H1 (cell line): ENCODE results near the gene STK11. TPM values are rescaled to one million over a fixed set of nuclear protein-coding genes. Genes with fewer than 3 reads are reported as not detected.

Experiments used
- CTCF ChIA-PET: fragments of 300-600 bp; sonication (Branson Sonifier 250); formaldehyde crosslinking; loops from one replicate; lab custom pipeline; 2021; ENCODE audit not compliant: partially characterized antibody; lab: Charles Lee
- POLR2A ChIA-PET: fragments of 300-600 bp; sonication (Branson Sonifier 250); formaldehyde crosslinking; loops from one replicate; lab custom pipeline; 2021; ENCODE audit warnings: inconsistent platforms; ENCODE audit not compliant: partially characterized antibody; lab: Charles Lee
- DNase-seq, 2 experiments: peaks; one replicate each; pipeline versions ENCODE4 v3.0.0 to v3.0.0-alpha.2; 2010 to 2022; ENCODE audit warnings: low spot score in 2 of 2, low read depth in 1 of 2, mixed read lengths in 1 of 2
- FAIRE-seq: peaks from 2 replicates; lab custom pipeline; 2011; peaks lifted over from hg19 to GRCh38; lab: Jason Lieb, UNC
- H2AFZ ChIP-seq: 2 replicates; pipeline ENCODE4 v1.8.1; 2012; ENCODE audit warnings: low read length, inconsistent platforms
- H2AK5ac ChIP-seq: 2 replicates; pipeline ENCODE4 v1.6.1; 2013; ENCODE audit warnings: low read depth, low read length
- H2BK120ac ChIP-seq: replicated peaks from 2 replicates; pipeline ENCODE3; 2013; ENCODE audit warnings: low read depth, low read length, inconsistent platforms
- H2BK12ac ChIP-seq: 2 replicates; pipeline ENCODE4 v1.6.1; 2013; ENCODE audit warnings: low read depth, low read length
- H2BK15ac ChIP-seq: 2 replicates; pipeline ENCODE4 v1.6.1; 2013; ENCODE audit warnings: low read length
- H2BK20ac ChIP-seq: 2 replicates; pipeline ENCODE4 v1.6.1; 2013; ENCODE audit warnings: low read length
- H2BK5ac ChIP-seq: 2 replicates; pipeline ENCODE4 v1.6.1; 2013; ENCODE audit warnings: low read depth, low read length
- H3K14ac ChIP-seq: 2 replicates; pipeline ENCODE4 v1.6.1; 2013; ENCODE audit warnings: inconsistent platforms; ENCODE audit not compliant: insufficient read length
- H3K18ac ChIP-seq: 2 replicates; pipeline ENCODE4 v1.6.1; 2013; ENCODE audit warnings: low read length; ENCODE audit errors: extremely low read depth
- H3K23ac ChIP-seq: 2 replicates; pipeline ENCODE4 v1.6.1; 2013; ENCODE audit warnings: inconsistent platforms; ENCODE audit not compliant: insufficient read length
- H3K23me2 ChIP-seq: 2 replicates; pipeline ENCODE4 v1.6.1; 2013; ENCODE audit warnings: low read depth, low read length
- H3K27ac ChIP-seq: 2 replicates; pipeline ENCODE4 v1.6.1; 2011; ENCODE audit warnings: low read depth, low read length, inconsistent platforms
- H3K27me3 ChIP-seq, 4 experiments: replicated peaks in 1 of 4; 1 replicate in 1 of 4; 2 replicates in 3 of 4; pipeline versions ENCODE4 v1.6.1 to v1.8.1; 2011 to 2013; ENCODE audit warnings: low read length in 3 of 4, mild to moderate bottlenecking in 3 of 4, inconsistent platforms in 2 of 4, mixed read lengths in 2 of 4, moderate library complexity in 1 of 4; ENCODE audit not compliant: control insufficient read depth in 3 of 4, insufficient read depth in 3 of 4; ENCODE audit errors: extremely low read depth in 1 of 4
- H3K36me3 ChIP-seq, 4 experiments: 2 replicates each; pipeline versions ENCODE4 v1.6.1 to v1.8.1; 2011 to 2013; ENCODE audit warnings: mild to moderate bottlenecking in 4 of 4, low read length in 3 of 4, moderate library complexity in 2 of 4, control low read depth in 1 of 4, inconsistent platforms in 1 of 4; ENCODE audit not compliant: insufficient read depth in 4 of 4, control insufficient read depth in 2 of 4
- H3K4ac ChIP-seq: replicated peaks from 2 replicates; pipeline ENCODE3; 2013; ENCODE audit warnings: low read length, low read depth, mixed read lengths, inconsistent platforms; ENCODE audit not compliant: insufficient read length
- H3K4me1 ChIP-seq, 4 experiments: replicated peaks in 1 of 4; 1 replicate in 1 of 4; 2 replicates in 3 of 4; pipeline versions ENCODE4 v1.6.1 to v1.8.1; 2011 to 2013; ENCODE audit warnings: low read length in 3 of 4, inconsistent platforms in 2 of 4, mixed read lengths in 1 of 4; ENCODE audit not compliant: insufficient read depth in 4 of 4, control insufficient read depth in 3 of 4
- H3K4me2 ChIP-seq, 2 experiments: 2 replicates each; pipeline versions ENCODE4 v1.6.1 to v1.8.1; 2011 to 2013; ENCODE audit warnings: low read depth in 2 of 2, low read length in 2 of 2, control low read depth in 1 of 2, inconsistent platforms in 1 of 2, mild to moderate bottlenecking in 1 of 2; ENCODE audit not compliant: insufficient read depth in 1 of 2
- H3K4me3 ChIP-seq, 4 experiments: fragments of 200-600, 300-600 bp in 1 of 4; sonication (generic), shearing (Covaris generic), sonication (Bioruptor Twin) in 1 of 4; 2 replicates each; pipeline versions ENCODE4 v1.5.1 to v1.8.1; 2011 to 2016; ENCODE audit warnings: low read length in 4 of 4, low read depth in 3 of 4, control low read depth in 2 of 4, inconsistent platforms in 2 of 4, mild to moderate bottlenecking in 2 of 4, mixed read lengths in 1 of 4, moderate library complexity in 1 of 4; ENCODE audit not compliant: insufficient read depth in 2 of 4; ENCODE audit errors: extremely low read depth in 1 of 4
- H3K56ac ChIP-seq: replicated peaks from 2 replicates; pipeline ENCODE3; 2013; ENCODE audit warnings: low read depth, mild to moderate bottlenecking, mixed read lengths, low read length, inconsistent platforms; ENCODE audit not compliant: insufficient read length
- H3K79me1 ChIP-seq: 2 replicates; pipeline ENCODE4 v1.6.1; 2013; ENCODE audit warnings: low read depth, low read length, control low read depth
- H3K79me2 ChIP-seq, 2 experiments: 2 replicates each; pipeline versions ENCODE4 v1.6.1 to v1.8.1; 2012 to 2013; ENCODE audit warnings: low read length in 2 of 2, mild to moderate bottlenecking in 2 of 2, inconsistent platforms in 1 of 2; ENCODE audit not compliant: insufficient read depth in 2 of 2, control insufficient read depth in 1 of 2
- H3K9ac ChIP-seq, 4 experiments: replicated peaks in 1 of 4; 1 replicate in 1 of 4; 2 replicates in 3 of 4; pipeline versions ENCODE4 v1.6.1 to v1.8.1; 2011 to 2013; ENCODE audit warnings: low read depth in 3 of 4, low read length in 3 of 4, control low read depth in 2 of 4, mild to moderate bottlenecking in 2 of 4, moderate library complexity in 2 of 4, inconsistent platforms in 1 of 4; ENCODE audit errors: extremely low read depth in 1 of 4
- H3K9me3 ChIP-seq, 2 experiments: 2 replicates each; pipeline versions ENCODE4 v1.6.1 to v1.8.1; 2012 to 2013; ENCODE audit warnings: mild to moderate bottlenecking in 2 of 2, moderate library complexity in 2 of 2, control low read depth in 1 of 2, inconsistent platforms in 1 of 2, low read depth in 1 of 2, low read length in 1 of 2, mixed read lengths in 1 of 2; ENCODE audit not compliant: insufficient read depth in 2 of 2
- H4K20me1 ChIP-seq, 2 experiments: replicated peaks in 1 of 2; 2 replicates each; pipeline versions ENCODE3 to v1.8.1; 2011 to 2013; ENCODE audit warnings: inconsistent platforms in 2 of 2, low read length in 2 of 2, mild to moderate bottlenecking in 1 of 2; ENCODE audit not compliant: insufficient read depth in 2 of 2, control insufficient read depth in 1 of 2
- H4K5ac ChIP-seq: 2 replicates; pipeline ENCODE4 v1.6.1; 2013; ENCODE audit warnings: low read length, low read depth, mixed read lengths, inconsistent platforms; ENCODE audit not compliant: insufficient read length
- H4K8ac ChIP-seq: 2 replicates; pipeline ENCODE4 v1.8.0; 2013; ENCODE audit warnings: mild to moderate bottlenecking, moderate library complexity, low read length, inconsistent platforms; ENCODE audit not compliant: insufficient read depth; ENCODE audit errors: extremely low read depth
- H4K91ac ChIP-seq: replicated peaks from 2 replicates; pipeline ENCODE3; 2013; ENCODE audit warnings: low read length, mixed read lengths, inconsistent platforms; ENCODE audit not compliant: insufficient read length
- ASH2L ChIP-seq: fragments of 200-600, 300-600 bp; sonication (generic); IDR thresholded peaks from one replicate; pipeline ENCODE4 v1.7.1; 2017; ENCODE audit warnings: low read length
- BACH1 ChIP-seq: IDR thresholded peaks from 2 replicates; pipeline ENCODE4 v1.6.1; 2012; ENCODE audit warnings: low read length, improper control_type of control experiment
- EZH2 ChIP-seq: fragments of 200-600 bp; sonication (generic); IDR thresholded peaks from 2 replicates; pipeline ENCODE4 v1.7.1; 2012; ENCODE audit warnings: low read depth, mild to moderate bottlenecking, moderate library complexity, low read length, inconsistent platforms; ENCODE audit not compliant: severe bottlenecking
- HDAC2 ChIP-seq, 2 experiments: fragments of 300-600 bp in 1 of 2; sonication (generic) in 1 of 2; IDR thresholded peaks; 2 replicates each; pipeline ENCODE4 v1.6.1; 2011 to 2012; ENCODE audit warnings: low read depth in 2 of 2, low read length in 2 of 2, mild to moderate bottlenecking in 2 of 2, moderate library complexity in 2 of 2, borderline replicate concordance in 1 of 2, inconsistent platforms in 1 of 2
- NRF1 ChIP-seq: IDR thresholded peaks from 2 replicates; pipeline ENCODE4 v1.6.1; 2011; ENCODE audit warnings: mild to moderate bottlenecking, low read depth, low read length, improper control_type of control experiment
- POU5F1 ChIP-seq: IDR thresholded peaks from 2 replicates; pipeline ENCODE4 v1.6.1; 2011; ENCODE audit warnings: low read depth, mild to moderate bottlenecking, low read length, moderate library complexity
- RFX5 ChIP-seq: IDR thresholded peaks from 2 replicates; pipeline ENCODE4 v1.6.1; 2011; ENCODE audit warnings: low read depth, low read length, improper control_type of control experiment, borderline replicate concordance
- SAP30 ChIP-seq: fragments of 300-600 bp; sonication (generic); IDR thresholded peaks from 2 replicates; pipeline ENCODE4 v1.7.1; 2012; ENCODE audit warnings: low read length, moderate library complexity, mild to moderate bottlenecking, inconsistent platforms; ENCODE audit not compliant: insufficient read depth, insufficient replicate concordance
- SIX5 ChIP-seq: IDR thresholded peaks from 2 replicates; pipeline ENCODE4 v1.6.1; 2011; ENCODE audit warnings: mild to moderate bottlenecking, low read depth, low read length
- TCF12 ChIP-seq: IDR thresholded peaks from 2 replicates; pipeline ENCODE4 v1.6.1; 2011; ENCODE audit warnings: low read depth, mild to moderate bottlenecking, low read length
- USF2 ChIP-seq: IDR thresholded peaks from 2 replicates; pipeline ENCODE4 v1.6.1; 2011; ENCODE audit warnings: low read length, improper control_type of control experiment
- WGBS, 2 experiments: shearing (Covaris generic) in 1 of 2; methylation state at CpG; one replicate each; pipeline versions ENCODE4 v1.1.6 to v1.1.7; 2013 to 2015; ENCODE audit warnings: low lambda C conversion rate in 2 of 2, mixed read lengths in 2 of 2, inconsistent platforms in 1 of 2, low coverage in 1 of 2, missing lambda C conversion rate in 1 of 2; ENCODE audit not compliant: insufficient replicate concordance in 2 of 2, insufficient coverage in 1 of 2, insufficient read length in 1 of 2; ENCODE audit errors: extremely low coverage in 1 of 2, missing lambda C conversion rate in 1 of 2; 5-methylcytosine and 5-hydroxymethylcytosine counted together
- polyA plus RNA-seq, 7 experiments: library from polyadenylated mRNA; depleted of rRNA in 3 of 7; stranded (reverse) in 5 of 7; unstranded in 2 of 7; fragments of >200 nt in 5 of 7; fragments of 200-250 nt in 2 of 7; gene quantifications; 1 replicate in 5 of 7; 2 replicates in 1 of 7; 4 replicates in 1 of 7; pipeline versions ENCODE4 v1.2.1 to v1.2.3, GENCODE V29; 2011 to 2013; ENCODE audit warnings: missing spikeins in 2 of 7, mixed read lengths in 2 of 7
- total RNA-seq: library from RNA; stranded (reverse); fragmentation: NEBNext Ultra II Directional; extraction: Animal tissue kit (Norgen Biotek cat#: 25700); gene quantifications from 2 replicates; pipeline ENCODE4 v1.2.1, GENCODE V29; 2021

STK11 gene
- total and polyA plus RNA-seq, 2 of the 8 experiments (the other 6 are each of a cell fraction or from before 2014, with no cell fraction given) = 45.3 to 70.7 TPM

- H3K14ac ChIP-seq = no peak overlapping the region
- peak overlapping the region; percentile 57 for H4K8ac ChIP-seq
- H2AK5ac ChIP-seq = no peak overlapping the region
- H3K18ac ChIP-seq = no peak overlapping the region
- no peak overlapping the region for H3K4me2 ChIP-seq
- H3K79me1 ChIP-seq = peaks cover 7% of the 10 kb centered on the region
- H3K36me3 ChIP-seq = peaks cover 0 to 3% (median 0%) of the 10 kb centered on the region in 4 experiments; a peak in 1 of 8 replicates
- H4K5ac ChIP-seq = no peak overlapping the region
- no peak overlapping the region for H3K27ac ChIP-seq
- H3K9me3 ChIP-seq = no peaks in the 10 kb centered on the region
- FAIRE-seq = no peak
- no peak overlapping the region for H3K23ac ChIP-seq
- no peak overlapping the region for H2AFZ ChIP-seq
- H2BK5ac ChIP-seq = no peak overlapping the region
- 91% methylated on average over 25 of the region's 32 CpGs; no CpG with 5 or more reads in 1 of the 2 experiments for WGBS, 2 experiments
- no peak overlapping the region for H2BK15ac ChIP-seq
- no peak overlapping the region for H3K4me3 ChIP-seq
- no peaks in the 10 kb centered on the region for H3K23me2 ChIP-seq
- ChIA-PET POLR2A (interaction anchor here (1.9 kb wide), 1 partner anchor 55 kb away, joined by 4 read pairs; the partner anchor contains the start of gene GPX4), CTCF (interaction anchor here (0.7 to 1.6 kb wide), 3 partner anchors 13 to 64 kb away, joined by 3 to 7 read pairs (median 3); no protein-coding TSS in a partner anchor)
- H3K79me2 ChIP-seq = peaks cover 0 to 9% of the 10 kb centered on the region in 2 experiments; a peak in 1 of 4 replicates
- H3K56ac ChIP-seq = no peak overlapping the region
- no peak overlapping the region for H2BK120ac ChIP-seq
- H3K4me1 ChIP-seq = peaks cover 0 to 4% (median 0%) of the 10 kb centered on the region in 4 experiments; a peak in 3 of 7 replicates
- DNase-seq = no peak
- H3K4ac ChIP-seq = no peak overlapping the region
- no peak overlapping the region for H2BK12ac ChIP-seq
- no peak overlapping the region for H4K91ac ChIP-seq
- no peaks in the 10 kb centered on the region for H3K27me3 ChIP-seq
- no peak overlapping the region for H2BK20ac ChIP-seq
- peaks cover 0 to 22% of the 10 kb centered on the region in 2 experiments for H4K20me1 ChIP-seq
- no peak overlapping the region for H3K9ac ChIP-seq
- TF ChIP-seq USF2 (no peak), RFX5 (no peak), SIX5 (no peak), TCF12 (no peak), NRF1 (no peak), ASH2L (no peak), SAP30 (no peak), POU5F1 (no peak), EZH2 (no peak), BACH1 (no peak), HDAC2 (IDR thresholded peaks at IDR 0.05; ENCODE audit: borderline replicate concordance in 1 of 2, low read depth in 2 of 2, low read length in 2 of 2) (no peak)
Observed at GRCh38 chr19:1158885-1159448, 46.6 kb upstream of the STK11 start.
